Activated B cell treated with CpG ODN at 0.5 μM for 24 hours (primary cell): ENCODE results near the gene DAD1. TPM values are rescaled to one million over a fixed set of nuclear protein-coding genes. Genes with fewer than 3 reads are reported as not detected.

Experiments
- ATAC-seq: fragments of 200-7000 bp; cut with Tn5 transposase; one replicate; pipeline ENCODE4 v1.10.0; 2021; ENCODE audit warnings: low read depth, mild to moderate bottlenecking, moderate library complexity
- CTCF ChIA-PET: fragments of 350-600 bp; sonication (Branson Sonifier 250); formaldehyde crosslinking; loops from one replicate; lab custom pipeline; 2021; ENCODE audit warnings: antibody characterized with exemption; lab: Charles Lee
- POLR2A ChIA-PET: fragments of 350-600 bp; sonication (Branson Sonifier 250); formaldehyde crosslinking; loops from one replicate; lab custom pipeline; 2021; ENCODE audit warnings: antibody characterized with exemption; lab: Charles Lee
- DNase-seq: peaks from one replicate; pipeline ENCODE4 v3.0.0; 2022
- H3K27ac Mint-ChIP-seq: one replicate; pipeline ENCODE4 v1.8.0; 2020; ENCODE audit warnings: mixed read lengths
- H3K27me3 Mint-ChIP-seq: one replicate; pipeline ENCODE4 v1.8.0; 2021; ENCODE audit warnings: mixed read lengths
- H3K36me3 Mint-ChIP-seq: one replicate; pipeline ENCODE4 v1.8.0; 2021; ENCODE audit warnings: low read depth, mixed read lengths
- H3K4me1 Mint-ChIP-seq: one replicate; pipeline ENCODE4 v1.8.0; 2021; ENCODE audit warnings: mixed read lengths
- H3K4me3 Mint-ChIP-seq: one replicate; pipeline ENCODE4 v1.8.0; 2020; ENCODE audit warnings: mild to moderate bottlenecking, mixed read lengths
- H3K9me3 Mint-ChIP-seq: one replicate; pipeline ENCODE4 v1.8.0; 2020; ENCODE audit warnings: mixed read lengths
- CTCF ChIP-seq: fragments of 200-600 bp; IDR thresholded peaks from one replicate; pipeline ENCODE4 v1.8.0; 2022; ENCODE audit warnings: antibody characterized with exemption, mild to moderate bottlenecking
- intact Hi-C: fragments of 100-400 bp; cut with micrococcal nuclease; formaldehyde crosslinking; loops from one replicate; pipeline ENCODE4 v1.15.1; 2024
- total RNA-seq: library from RNA; stranded (reverse); gene quantifications from 2 replicates; pipeline ENCODE4 v1.2.3, GENCODE V29; 2022

DAD1 gene
- total RNA-seq, 1 donor from 2014 or later = 123 TPM

GRCh38 chr14:22558221-22558913, 30.7 kb downstream of the DAD1 start:
- Mint-ChIP-seq H3K9me3 (no peaks in the 10 kb centered on the region), H3K27ac (peak overlapping the region; percentile 98), H3K4me3 (no peak overlapping the region), H3K36me3 (peaks cover 10% of the 10 kb centered on the region), H3K4me1 (peaks cover 90% of the 10 kb centered on the region), H3K27me3 (peaks cover 4% of the 10 kb centered on the region)
- no peak for TF ChIP-seq CTCF
- DNase-seq (no peak), ATAC-seq (no peak)
- CTCF ChIA-PET = interaction anchor here (0.7 to 8.0 kb wide), 4 partner anchors 11 to 169 kb away, joined by 3 to 324 read pairs (median 4); no protein-coding TSS in a partner anchor
- intact Hi-C loops = no loop called here
- POLR2A ChIA-PET = interaction anchor here (0.6 to 4.7 kb wide), 4 partner anchors 9 to 95 kb away, joined by 3 to 42 read pairs (median 5); no protein-coding TSS in a partner anchor

GRCh38 chr14:22557846-22558220, 31.2 kb downstream of the DAD1 start:
- peak overlapping the region; percentile 98 for H3K27ac Mint-ChIP-seq
- no peak for DNase-seq
- CTCF ChIA-PET = interaction anchor here (0.7 to 8.0 kb wide), 4 partner anchors 12 to 168 kb away, joined by 3 to 324 read pairs (median 4); no protein-coding TSS in a partner anchor
- ATAC-seq = no peak
- H3K4me3 Mint-ChIP-seq = peak overlapping the region; percentile 80
- TF ChIP-seq CTCF = no peak
- intact Hi-C loops = loop anchor here (1.0 kb wide), 8 partner anchors 12 to 498 kb away; no protein-coding TSS in a partner anchor
- H3K27me3 Mint-ChIP-seq = peaks cover 4% of the 10 kb centered on the region
- POLR2A ChIA-PET = interaction anchor here (0.6 to 4.7 kb wide), 4 partner anchors 9 to 95 kb away, joined by 3 to 42 read pairs (median 5); no protein-coding TSS in a partner anchor
- H3K9me3 Mint-ChIP-seq = no peaks in the 10 kb centered on the region
- H3K36me3 Mint-ChIP-seq = peaks cover 9% of the 10 kb centered on the region
- H3K4me1 Mint-ChIP-seq = peaks cover 88% of the 10 kb centered on the region

- Mint-ChIP-seq H3K9me3 (no peaks in the 10 kb centered on the region), H3K36me3 (peaks cover 14% of the 10 kb centered on the region), H3K27me3 (peaks cover 4% of the 10 kb centered on the region), H3K27ac (peak overlapping the region; percentile 98), H3K4me1 (peaks cover 88% of the 10 kb centered on the region), H3K4me3 (peak overlapping the region; percentile 80)
- ATAC-seq (peak; percentile 43), DNase-seq (peak; percentile 90)
- intact Hi-C loops = loop anchor here (1.0 kb wide), 21 partner anchors 13 to 499 kb away; partner anchors contain the start of genes DAD1 and MRPL52
- peak; percentile 100 for TF ChIP-seq CTCF
- ChIA-PET CTCF (interaction anchor here (0.6 to 8.0 kb wide), 43 partner anchors 8 to 512 kb away, joined by 3 to 324 read pairs (median 7); partner anchors contain the start of genes AJUBA, MRPL52 and OXA1L), POLR2A (interaction anchor here (0.6 to 13.3 kb wide), 35 partner anchors 9 to 744 kb away, joined by 3 to 243 read pairs (median 9); partner anchors contain the start of genes ABHD4, DAD1, LRP10 and OXA1L)
Observed at GRCh38 chr14:22556990-22557623, 31.9 kb downstream of the DAD1 start.

- Mint-ChIP-seq H3K9me3 (no peaks in the 10 kb centered on the region), H3K4me3 (peak overlapping the region; percentile 80), H3K36me3 (peaks cover 17% of the 10 kb centered on the region), H3K27me3 (peaks cover 4% of the 10 kb centered on the region), H3K4me1 (peaks cover 88% of the 10 kb centered on the region), H3K27ac (peak overlapping the region; percentile 98)
- ATAC-seq = peak; percentile 73
- intact Hi-C loops = loop anchor here (1.0 kb wide), 13 partner anchors 19 to 332 kb away; partner anchors contain the start of genes DAD1 and MRPL52
- TF ChIP-seq CTCF = no peak
- CTCF ChIA-PET = interaction anchor here (0.6 to 8.0 kb wide), 47 partner anchors 9 to 513 kb away, joined by 3 to 324 read pairs (median 6); partner anchors contain the start of genes AJUBA, MRPL52 and OXA1L
- peak; percentile 86 for DNase-seq
- POLR2A ChIA-PET = interaction anchor here (0.6 to 13.3 kb wide), 48 partner anchors 8 to 745 kb away, joined by 3 to 243 read pairs (median 7); partner anchors contain the start of genes ABHD4, ACIN1, C14orf119 and DAD1
Observed at GRCh38 chr14:22556021-22556989, 32.7 kb downstream of the DAD1 start.
